Endodermal cell (in vitro differentiated cells): ENCODE measurements around the gene GJB6. TPM values are rescaled to one million over a fixed set of nuclear protein-coding genes. Genes with fewer than 3 reads are reported as not detected.

Experiments
- DNase-seq: peaks from one replicate; pipeline ENCODE4 v3.0.0-alpha.2; 2017
- H3K27ac ChIP-seq: 2 replicates; pipeline ENCODE4 v1.5.1; 2013; ENCODE audit warnings: mild to moderate bottlenecking, low read depth, low read length, moderate library complexity
- H3K27me3 ChIP-seq: 2 replicates; pipeline ENCODE4 v1.6.1; 2013; ENCODE audit warnings: mild to moderate bottlenecking, low read length, moderate library complexity; ENCODE audit not compliant: insufficient read depth, control insufficient read depth, poor library complexity, severe bottlenecking
- H3K36me3 ChIP-seq: 2 replicates; pipeline ENCODE4 v1.7.0; 2013; ENCODE audit warnings: mild to moderate bottlenecking, low read length, moderate library complexity; ENCODE audit not compliant: control insufficient read depth, insufficient read depth
- H3K4me1 ChIP-seq: one replicate; pipeline ENCODE4 v1.7.0; 2013; ENCODE audit warnings: low read length; ENCODE audit not compliant: control insufficient read depth, insufficient read depth
- H3K4me3 ChIP-seq: 2 replicates; pipeline ENCODE4 v1.5.1; 2013; ENCODE audit warnings: mild to moderate bottlenecking, low read length, moderate library complexity
- H3K9ac ChIP-seq: 2 replicates; pipeline ENCODE4 v1.6.1; 2013; ENCODE audit warnings: mild to moderate bottlenecking, low read length, moderate library complexity; ENCODE audit not compliant: poor library complexity, severe bottlenecking; ENCODE audit errors: extremely low read depth
- H3K9me3 ChIP-seq: 2 replicates; pipeline ENCODE4 v1.6.1; 2013; ENCODE audit warnings: mild to moderate bottlenecking, low read length, moderate library complexity; ENCODE audit not compliant: control insufficient read depth
- H3K27ac Mint-ChIP-seq: 2 replicates; pipeline ENCODE4 v1.8.0; 2020; ENCODE audit warnings: mixed read lengths
- H3K27me3 Mint-ChIP-seq: 2 replicates; pipeline ENCODE4 v1.8.0; 2021; ENCODE audit warnings: mild to moderate bottlenecking, mixed read lengths; ENCODE audit not compliant: insufficient read depth
- H3K36me3 Mint-ChIP-seq: 2 replicates; pipeline ENCODE4 v1.8.0; 2020; ENCODE audit warnings: low read depth, mixed read lengths
- H3K4me1 Mint-ChIP-seq: 2 replicates; pipeline ENCODE4 v1.8.0; 2020; ENCODE audit warnings: mixed read lengths
- H3K4me3 Mint-ChIP-seq: 2 replicates; pipeline ENCODE4 v1.8.0; 2020; ENCODE audit warnings: mild to moderate bottlenecking, moderate library complexity, mixed read lengths
- H3K9me3 Mint-ChIP-seq: 2 replicates; pipeline ENCODE4 v1.8.0; 2020; ENCODE audit warnings: mild to moderate bottlenecking, mixed read lengths
- CTCF ChIP-seq: fragments of 200-600 bp; sonication (generic); conservative IDR thresholded peaks from 2 replicates; pipeline ENCODE4 v1.5.0; 2021; ENCODE audit warnings: antibody characterized with exemption, mild to moderate bottlenecking
- WGBS, 2 experiments: methylation state at CpG; one replicate each; pipeline versions ENCODE4 v1.1.5 to v1.1.7; 2013; ENCODE audit warnings: missing lambda C conversion rate in 2 of 2, mixed read lengths in 1 of 2; ENCODE audit not compliant: insufficient coverage in 1 of 2, insufficient read length in 1 of 2; 5-methylcytosine and 5-hydroxymethylcytosine counted together
- total RNA-seq, 2 donors: library from RNA; stranded (reverse); fragmentation: NEBNext Ultra II Directional in 1 of 2; extraction: Animal tissue kit (Norgen Biotek cat#: 25700) in 1 of 2; gene quantifications; 2 replicates in 1 of 2; 3 replicates in 1 of 2; pipeline ENCODE4 v1.2.1, GENCODE V29; 2021

GJB6 gene
- total RNA-seq, 2 donors from 2014 or later: not detected

- no peaks in the 10 kb centered on the region for H3K4me1 Mint-ChIP-seq
- H3K4me3 Mint-ChIP-seq: no peak overlapping the region
- no peak for DNase-seq
- Histone ChIP-seq H3K36me3 (no peaks in the 10 kb centered on the region), H3K4me3 (no peak overlapping the region), H3K4me1 (no peaks in the 10 kb centered on the region), H3K27me3 (no peaks in the 10 kb centered on the region), H3K9ac (no peak overlapping the region), H3K27ac (no peak overlapping the region), H3K9me3 (no peaks in the 10 kb centered on the region)
- no peak for TF ChIP-seq CTCF
- H3K27me3 Mint-ChIP-seq: peaks cover 3% of the 10 kb centered on the region
- H3K36me3 Mint-ChIP-seq: no peaks in the 10 kb centered on the region
- no peaks in the 10 kb centered on the region for H3K9me3 Mint-ChIP-seq
- WGBS, 2 experiments: 82 to 94% methylated on average over 2 to 3 of the region's 3 CpGs
- no peak overlapping the region for H3K27ac Mint-ChIP-seq
These were observed 15.0 kb downstream of the GJB6 start for GRCh38 chr13:20217168-20217567.

- Histone ChIP-seq H3K36me3 (no peaks in the 10 kb centered on the region), H3K27ac (no peak overlapping the region), H3K4me1 (no peaks in the 10 kb centered on the region), H3K4me3 (no peak overlapping the region), H3K27me3 (no peaks in the 10 kb centered on the region), H3K9me3 (no peaks in the 10 kb centered on the region), H3K9ac (no peak overlapping the region)
- TF ChIP-seq CTCF: no peak
- Mint-ChIP-seq H3K9me3 (no peaks in the 10 kb centered on the region), H3K27me3 (no peaks in the 10 kb centered on the region), H3K4me3 (no peak overlapping the region), H3K4me1 (no peaks in the 10 kb centered on the region), H3K27ac (no peak overlapping the region), H3K36me3 (no peaks in the 10 kb centered on the region)
- 78 to 100% methylated on average over 1 of the region's 1 CpG for WGBS, 2 experiments
- no peak for DNase-seq
These were observed 22.2 kb downstream of the GJB6 start for GRCh38 chr13:20209948-20210347.

DNA sequence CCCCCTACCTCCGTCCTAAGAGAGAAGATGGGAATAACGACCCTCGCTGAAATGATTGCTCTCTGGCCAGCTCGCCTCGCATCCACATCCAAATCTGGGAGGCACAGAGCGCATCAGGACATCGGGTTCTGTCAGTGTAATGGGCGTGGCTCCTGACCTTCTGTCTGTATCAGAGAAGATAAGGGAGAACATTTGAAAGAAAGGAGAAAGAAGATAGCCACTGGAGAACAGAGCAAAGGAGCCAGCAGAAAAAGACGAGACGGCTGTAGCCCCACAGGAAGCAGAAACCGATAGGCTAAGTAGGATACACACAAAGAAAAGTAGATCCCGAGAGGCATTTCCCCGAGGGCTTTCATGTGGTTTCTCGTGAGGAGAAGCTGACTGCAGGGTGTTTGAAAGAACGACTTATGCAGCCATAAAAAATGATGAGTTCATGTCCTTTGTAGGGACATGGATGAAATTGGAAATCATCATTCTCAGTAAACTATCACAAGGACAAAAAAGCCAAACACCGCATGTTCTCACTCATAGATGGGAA lies 25.4 kb downstream of the GJB6 start:
- Histone ChIP-seq H3K9me3 (peaks cover 4% of the 10 kb centered on the region), H3K9ac (no peak overlapping the region), H3K4me3 (no peak overlapping the region), H3K4me1 (no peaks in the 10 kb centered on the region), H3K36me3 (no peaks in the 10 kb centered on the region), H3K27ac (no peak overlapping the region), H3K27me3 (no peaks in the 10 kb centered on the region)
- Mint-ChIP-seq H3K27me3 (no peaks in the 10 kb centered on the region), H3K27ac (no peak overlapping the region), H3K4me1 (no peaks in the 10 kb centered on the region), H3K4me3 (no peak overlapping the region), H3K36me3 (no peaks in the 10 kb centered on the region), H3K9me3 (peaks cover 3% of the 10 kb centered on the region)
- WGBS, 2 experiments: 87 to 96% methylated on average over 13 to 16 of the region's 16 CpGs
- no peak for TF ChIP-seq CTCF
- no peak for DNase-seq
